ENCODE measurements around the gene LOXL3.

The LOXL3 gene

DNA sequence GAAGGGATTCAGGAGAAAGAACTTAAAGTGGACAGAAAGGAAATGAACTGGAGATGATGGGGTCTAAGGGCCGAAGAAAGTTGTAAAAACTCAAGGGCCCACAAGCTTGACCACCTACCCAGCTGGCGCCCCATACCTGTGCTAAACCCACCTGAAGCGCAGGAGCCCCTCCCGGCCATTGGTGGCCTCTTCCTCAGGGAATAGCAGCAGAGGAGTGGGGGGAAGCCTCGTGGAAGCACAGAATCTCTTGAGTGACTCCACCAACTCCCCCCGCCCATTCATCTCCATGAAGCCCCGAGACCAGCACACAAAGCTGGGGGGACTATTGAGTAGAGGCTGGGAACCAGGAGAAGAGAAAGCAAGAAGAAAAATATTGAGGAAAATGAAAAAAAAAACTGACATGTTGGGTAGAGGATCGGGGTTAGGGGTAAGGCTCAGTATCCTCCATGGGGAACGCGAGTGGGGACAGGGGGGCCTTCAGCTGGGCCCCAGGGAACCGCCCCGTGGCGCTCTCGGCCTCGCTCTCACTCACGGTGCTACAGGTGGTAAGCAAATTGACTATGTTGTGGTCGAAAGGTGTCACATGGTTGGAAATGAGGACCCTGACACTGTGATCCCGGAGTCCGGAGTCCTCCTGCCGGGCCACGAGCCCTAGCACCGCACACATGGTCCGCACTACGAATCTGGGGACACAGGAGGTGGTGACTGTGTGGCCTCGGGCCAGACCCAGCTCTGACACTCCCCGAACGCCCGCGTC is 25.0 kb downstream of the LOXL3 start:
- no peak for DNase-seq (ENCODE audit: low read depth in 2 of 2)

DNA sequence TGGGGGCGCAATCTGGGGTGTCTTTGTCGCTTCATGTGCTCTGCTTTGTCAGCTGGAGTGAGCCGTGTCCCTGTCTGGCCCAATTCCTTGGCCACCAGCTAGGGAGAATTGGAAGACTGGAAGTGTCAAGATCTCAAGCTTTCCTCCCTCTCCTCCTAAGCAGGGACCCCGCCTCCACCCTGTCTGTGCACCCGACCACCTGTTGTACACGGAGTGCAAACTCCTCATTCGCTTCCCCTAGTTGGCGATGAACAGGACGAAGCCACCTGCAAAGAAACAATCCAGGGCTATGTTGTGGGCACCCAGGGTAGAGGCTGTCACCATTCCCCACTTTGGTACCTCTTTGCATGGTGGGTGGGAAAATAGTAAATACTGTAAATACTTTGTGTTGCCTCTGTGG is 26.0 kb downstream of the LOXL3 start:
- no peak for DNase-seq (ENCODE audit: low read depth in 2 of 2)

DNA sequence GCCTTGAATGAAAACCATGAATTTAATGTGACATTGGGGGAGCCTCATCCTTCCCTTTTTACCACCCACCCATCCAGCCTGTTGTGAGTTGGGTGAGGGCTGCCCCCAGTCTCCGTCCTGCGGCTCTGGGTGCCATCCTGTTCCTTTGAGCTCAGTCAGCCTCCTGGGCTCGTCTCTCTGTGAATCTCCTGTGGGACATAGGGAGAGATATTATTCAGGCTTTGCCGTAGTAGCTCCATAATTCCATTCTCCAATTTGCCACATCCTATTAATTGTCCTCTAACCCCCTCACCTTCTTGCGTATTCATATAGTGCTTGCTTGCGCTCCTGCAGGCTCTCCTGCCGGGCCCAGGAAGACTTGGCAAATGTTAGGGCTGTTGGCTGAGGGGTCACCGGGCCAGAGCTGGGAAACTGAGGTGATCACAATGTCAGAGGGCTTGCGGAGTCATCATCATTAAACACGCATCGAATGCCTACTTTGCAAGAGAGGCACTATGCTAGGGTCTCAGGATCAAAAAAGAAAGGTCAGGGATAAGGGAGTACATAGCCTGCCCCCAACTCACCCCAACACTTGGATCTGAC is 27.0 kb downstream of the LOXL3 start:
- DNase-seq (ENCODE audit: low read depth in 2 of 2): no peak

DNA sequence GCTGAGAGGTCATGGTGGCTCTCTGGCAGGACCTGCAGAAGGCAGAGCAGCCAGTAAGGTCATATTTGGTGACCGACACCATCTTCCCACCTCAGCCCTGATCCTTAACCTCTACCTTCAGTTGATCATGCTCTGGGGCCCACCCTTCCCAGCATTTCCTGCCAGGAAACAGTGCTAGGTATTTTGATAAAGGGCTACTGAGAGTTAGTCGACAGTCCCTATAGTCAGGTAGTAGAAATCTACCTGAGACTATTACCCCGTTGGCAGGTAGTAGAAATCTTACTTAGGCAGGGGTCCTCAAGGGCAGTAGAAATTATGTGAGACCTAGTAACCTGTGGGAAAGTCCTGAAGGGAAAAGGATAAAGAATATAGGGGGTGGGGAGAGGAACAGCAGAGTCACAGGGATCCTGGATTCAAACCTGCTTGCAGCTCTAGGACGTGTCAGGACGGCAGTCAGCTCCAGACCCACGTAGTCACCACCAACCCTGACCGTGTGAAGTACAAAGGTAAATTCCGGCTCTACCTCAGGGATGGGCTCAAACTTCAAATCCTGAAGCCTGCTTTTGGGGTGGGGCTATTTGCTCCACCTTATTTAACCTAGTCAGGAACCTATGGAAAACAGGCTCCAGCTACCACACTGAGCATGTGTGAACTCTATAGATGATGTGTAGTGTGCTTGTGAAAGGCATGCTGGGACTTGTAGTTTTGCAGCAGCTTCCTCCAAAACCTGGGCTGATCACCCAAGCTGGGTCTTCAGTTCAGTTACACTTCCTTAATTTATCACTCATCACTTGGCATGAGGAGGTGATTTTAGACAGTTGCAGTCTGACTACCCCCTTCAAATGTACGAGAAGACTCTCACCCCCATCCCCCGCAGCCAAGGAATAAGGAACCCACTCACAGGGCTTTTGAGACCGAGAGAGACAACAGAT is 27.8 kb downstream of the LOXL3 start, which contains the start of gene DQX1:
TSS of gene DQX1 (minus strand) at position 515 of the 932 bp plus-strand sequence. CDS start at position 13, 502 bp downstream.
- DNase-seq (ENCODE audit: low read depth in 2 of 2): no peak

DNA sequence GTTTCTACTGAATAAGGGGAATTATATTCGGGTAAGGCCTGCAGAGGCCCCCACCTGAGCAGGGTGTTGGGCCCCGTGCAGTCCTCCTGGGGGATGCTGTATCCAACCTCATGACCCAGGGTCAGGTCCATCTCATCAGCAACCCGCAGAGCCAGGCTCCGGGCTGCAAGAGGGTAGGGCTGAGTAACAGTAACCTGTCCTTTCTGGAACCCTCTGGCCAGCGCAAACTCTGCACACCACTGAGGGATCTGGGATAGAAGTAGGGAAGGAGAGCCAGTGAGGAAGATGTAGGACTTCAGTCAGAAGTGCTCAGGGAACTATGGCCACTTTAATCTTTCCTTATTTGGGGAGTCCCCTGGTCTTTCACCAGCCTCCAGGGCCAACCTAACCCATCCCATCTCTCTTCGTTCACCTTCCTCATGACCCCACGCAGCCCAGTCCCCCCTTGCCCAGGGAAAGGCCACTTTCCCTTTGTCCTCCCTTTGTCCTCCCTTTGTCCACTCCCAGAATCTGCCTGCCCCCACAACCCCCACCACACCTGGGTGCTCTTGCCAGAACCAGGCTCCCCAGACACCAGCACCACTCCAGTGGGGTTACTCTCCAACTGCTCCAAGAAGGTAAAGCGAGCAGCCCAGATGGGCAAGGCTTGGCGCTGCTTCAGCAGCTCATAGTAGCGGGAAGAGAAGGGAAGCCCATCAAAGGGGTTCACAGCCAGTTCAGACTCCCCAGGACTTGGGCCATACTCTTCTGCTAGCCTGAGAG is 28.6 kb downstream of the LOXL3 start:
- DNase-seq (ENCODE audit: low read depth in 2 of 2): no peak

DNA sequence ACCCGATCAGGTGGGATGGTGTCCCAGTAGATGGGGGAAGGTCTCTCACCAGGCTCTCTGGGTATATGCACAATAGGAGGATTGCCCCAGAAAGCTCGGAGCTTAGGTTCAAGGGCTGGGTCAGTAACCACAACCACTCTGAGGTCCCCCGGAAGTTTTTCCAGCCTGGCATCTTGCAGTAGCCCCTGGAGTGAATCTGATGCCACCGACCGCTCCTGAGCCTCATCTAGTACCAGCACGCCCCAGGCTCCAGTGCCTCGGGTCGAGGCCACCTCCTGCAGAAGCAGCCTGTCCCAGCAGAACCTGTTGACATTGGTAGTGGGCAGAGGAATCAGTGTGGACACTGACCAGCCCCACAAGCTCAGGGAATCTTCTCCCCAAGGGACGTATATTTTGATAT is 29.7 kb downstream of the LOXL3 start:
- DNase-seq (ENCODE audit: low read depth in 2 of 2): no peak

DNA sequence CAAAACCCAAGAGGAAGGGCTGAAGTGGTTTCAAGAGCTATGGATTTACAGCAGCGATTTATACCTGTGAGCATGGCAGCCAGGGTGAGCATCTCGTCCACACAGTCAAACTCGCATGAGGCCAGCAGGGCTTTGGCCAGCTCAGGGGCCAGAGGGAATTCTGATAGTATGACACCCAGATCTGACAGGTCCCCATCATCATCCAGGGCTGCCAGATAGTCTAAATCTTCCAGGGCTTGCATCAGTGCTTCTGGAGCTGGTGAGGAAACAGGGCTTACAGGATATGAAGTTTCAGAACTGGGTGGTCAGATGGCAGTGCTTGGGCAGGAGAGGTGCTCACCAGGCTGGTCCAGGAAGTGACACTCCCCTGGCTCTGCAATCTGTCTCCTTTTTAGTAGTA is 31.2 kb downstream of the LOXL3 start:
- DNase-seq (ENCODE audit: low read depth in 2 of 2): no peak

DNA sequence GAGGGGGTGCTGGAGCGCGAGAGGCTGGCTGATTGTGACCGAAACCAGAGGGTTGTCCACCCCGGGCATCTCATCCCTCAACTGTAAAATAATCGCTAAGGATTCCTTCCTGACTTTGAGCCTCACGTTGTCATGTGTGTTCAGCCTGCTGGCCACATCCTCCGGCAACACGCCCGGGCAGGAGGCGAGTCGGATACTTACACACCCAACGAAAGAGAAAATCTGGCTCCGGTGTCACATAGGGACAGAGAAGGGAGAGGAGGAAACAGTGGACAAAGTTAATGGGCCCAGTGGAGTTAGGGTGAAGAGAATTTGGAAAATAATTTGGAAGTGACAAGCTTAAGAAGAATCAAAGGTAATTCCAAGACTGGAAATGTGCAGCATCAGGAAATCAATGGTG is 37.1 kb downstream of the LOXL3 start:
- no peak for DNase-seq (ENCODE audit: low read depth in 2 of 2)

DNA sequence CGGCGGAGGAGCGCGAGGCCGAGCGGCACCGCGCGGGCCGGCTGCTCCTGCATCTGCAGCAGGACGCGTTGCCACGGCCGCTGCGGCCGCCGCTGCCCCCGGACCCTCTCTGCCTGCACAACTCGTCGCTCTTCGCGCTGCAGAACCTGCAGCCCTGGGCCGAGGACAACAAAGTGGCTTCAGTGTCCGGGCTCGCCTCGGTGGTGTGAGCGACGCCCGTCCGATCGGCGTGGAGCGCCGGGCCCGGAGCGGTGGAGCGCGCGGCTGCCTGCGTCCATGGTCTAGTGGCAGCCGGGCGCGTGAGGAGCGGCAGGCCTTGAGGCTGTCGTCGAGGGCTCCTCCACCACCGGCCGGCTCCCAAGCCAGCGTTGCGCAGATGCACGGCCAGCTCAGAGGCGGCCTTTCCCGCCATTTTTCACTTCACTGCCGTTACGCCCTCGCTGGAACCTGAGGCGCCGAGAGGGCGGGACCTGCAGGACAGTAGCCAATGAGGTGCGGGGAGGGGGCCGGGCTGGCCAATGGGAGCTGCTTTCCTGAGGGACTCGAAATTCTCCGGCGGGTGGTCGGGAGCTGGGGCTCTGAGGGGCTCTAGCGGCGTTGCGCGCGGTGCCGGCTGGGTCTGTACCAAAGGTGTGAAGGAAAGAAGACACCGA is 37.6 kb downstream of the LOXL3 start:
- peak; percentile 46 to 74 for DNase-seq (ENCODE audit: low read depth in 2 of 2)

DNA sequence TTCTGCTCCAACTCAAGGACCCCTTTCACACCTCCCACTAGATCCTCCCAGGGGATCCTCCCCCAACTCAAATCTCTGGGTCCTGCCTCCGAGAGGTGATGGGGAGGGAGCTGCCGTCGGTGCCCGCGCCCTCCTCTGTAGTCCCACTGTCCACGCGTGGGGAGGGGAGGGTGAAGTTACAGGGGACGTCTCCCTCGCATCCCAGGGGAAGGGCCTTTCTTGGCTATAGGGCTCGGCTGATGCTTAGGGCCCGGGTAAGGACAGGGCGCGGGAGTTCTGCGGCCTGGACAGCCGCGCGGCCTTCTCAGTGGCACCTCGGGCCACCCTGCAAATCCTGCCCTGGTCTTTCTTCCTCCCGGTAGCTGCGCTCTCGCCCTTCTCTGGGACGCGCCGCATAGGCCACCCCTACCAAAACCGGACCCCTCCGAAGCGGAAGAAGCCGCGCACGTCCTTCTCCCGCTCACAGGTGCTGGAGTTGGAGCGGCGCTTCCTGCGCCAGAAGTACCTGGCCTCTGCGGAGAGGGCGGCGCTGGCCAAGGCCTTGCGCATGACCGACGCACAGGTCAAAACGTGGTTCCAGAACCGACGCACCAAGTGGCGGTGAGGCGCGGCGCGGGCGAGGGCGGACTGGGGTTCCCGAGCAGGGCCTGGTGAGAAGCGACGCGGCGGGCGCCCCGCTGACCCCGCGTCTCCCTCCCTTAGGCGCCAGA is 38.3 kb downstream of the LOXL3 start:
- no peak for DNase-seq (ENCODE audit: low read depth in 2 of 2)

DNA sequence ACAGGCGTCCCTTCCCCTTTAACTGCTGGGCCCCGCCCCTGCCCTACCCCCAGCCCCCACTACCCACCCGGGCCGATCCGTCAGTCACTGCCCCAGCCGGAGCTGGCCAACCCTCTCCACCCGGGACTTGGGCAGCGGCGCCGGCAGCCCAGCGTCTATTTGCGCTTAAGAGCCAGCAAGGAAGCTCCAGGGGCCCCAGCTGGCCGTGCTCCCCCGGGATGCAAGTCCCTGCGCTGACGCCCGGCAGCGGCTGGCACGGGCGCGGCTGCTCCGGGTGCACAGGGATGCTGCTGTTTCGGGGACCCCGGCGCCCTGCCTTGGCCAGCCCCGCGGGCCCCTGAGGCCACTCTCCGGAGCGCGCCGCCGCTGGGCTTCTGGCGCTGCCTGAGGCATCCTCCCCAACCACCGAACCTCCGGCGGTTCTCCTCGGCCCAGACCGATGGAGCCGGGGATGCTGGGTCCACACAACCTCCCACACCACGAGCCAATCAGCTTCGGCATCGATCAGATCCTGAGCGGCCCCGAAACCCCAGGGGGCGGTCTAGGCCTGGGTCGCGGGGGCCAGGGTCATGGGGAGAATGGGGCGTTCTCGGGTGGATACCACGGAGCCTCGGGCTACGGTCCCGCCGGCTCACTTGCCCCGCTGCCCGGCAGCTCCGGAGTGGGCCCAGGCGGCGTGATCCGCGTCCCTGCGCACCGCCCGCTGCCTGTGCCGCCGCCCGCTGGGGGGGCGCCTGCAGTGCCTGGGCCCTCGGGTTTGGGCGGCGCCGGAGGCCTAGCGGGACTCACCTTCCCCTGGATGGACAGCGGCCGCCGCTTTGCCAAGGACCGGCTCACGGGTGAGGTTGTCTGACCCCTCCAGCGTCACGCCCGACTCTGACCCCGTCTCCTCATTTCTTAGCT is 39.1 kb downstream of the LOXL3 start, which contains the start of gene TLX2:
TSS of gene TLX2 (plus strand) at position 83 of the 903 bp plus-strand sequence. CDS start at position 440, 357 bp downstream.
- no peak for DNase-seq (ENCODE audit: low read depth in 2 of 2)

DNA sequence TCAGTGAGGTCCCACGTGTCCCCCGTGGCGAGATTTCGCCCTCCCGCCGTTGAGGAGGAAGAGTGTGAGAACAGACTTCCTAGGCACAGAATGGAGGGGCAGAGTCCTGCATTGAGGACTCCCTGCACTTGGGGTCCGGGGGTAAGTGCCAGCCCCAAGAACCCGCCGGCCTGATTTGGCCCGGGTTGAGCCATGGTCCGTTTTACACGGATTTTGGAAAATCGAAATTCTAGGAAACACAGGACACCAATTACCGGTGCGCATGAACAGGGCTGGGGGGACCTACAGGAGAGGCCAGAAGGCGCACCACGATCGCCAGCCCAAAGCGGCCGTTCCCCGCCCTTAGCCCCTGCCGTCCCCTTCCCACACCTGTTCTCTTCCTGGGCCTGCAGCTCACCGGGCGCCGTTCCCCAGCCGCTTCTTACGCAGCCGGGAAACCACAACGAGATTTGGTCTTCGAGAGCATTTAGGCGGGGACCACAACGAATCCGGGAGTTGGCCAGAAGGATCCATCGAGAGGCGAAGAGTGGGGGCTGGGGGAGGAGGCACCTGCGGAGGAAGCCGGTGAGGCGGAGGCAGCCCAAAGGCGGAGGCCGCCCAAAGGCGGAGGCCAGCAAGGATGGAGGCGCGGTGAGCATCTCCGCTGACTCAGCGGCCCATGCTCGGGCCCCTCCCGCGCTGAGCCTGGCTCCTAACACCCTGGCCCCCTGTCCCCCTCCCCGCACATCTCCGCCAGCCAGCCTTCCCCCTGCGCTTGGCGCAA is 40.0 kb downstream of the LOXL3 start:
- DNase-seq (ENCODE audit: low read depth in 2 of 2): no peak

DNA sequence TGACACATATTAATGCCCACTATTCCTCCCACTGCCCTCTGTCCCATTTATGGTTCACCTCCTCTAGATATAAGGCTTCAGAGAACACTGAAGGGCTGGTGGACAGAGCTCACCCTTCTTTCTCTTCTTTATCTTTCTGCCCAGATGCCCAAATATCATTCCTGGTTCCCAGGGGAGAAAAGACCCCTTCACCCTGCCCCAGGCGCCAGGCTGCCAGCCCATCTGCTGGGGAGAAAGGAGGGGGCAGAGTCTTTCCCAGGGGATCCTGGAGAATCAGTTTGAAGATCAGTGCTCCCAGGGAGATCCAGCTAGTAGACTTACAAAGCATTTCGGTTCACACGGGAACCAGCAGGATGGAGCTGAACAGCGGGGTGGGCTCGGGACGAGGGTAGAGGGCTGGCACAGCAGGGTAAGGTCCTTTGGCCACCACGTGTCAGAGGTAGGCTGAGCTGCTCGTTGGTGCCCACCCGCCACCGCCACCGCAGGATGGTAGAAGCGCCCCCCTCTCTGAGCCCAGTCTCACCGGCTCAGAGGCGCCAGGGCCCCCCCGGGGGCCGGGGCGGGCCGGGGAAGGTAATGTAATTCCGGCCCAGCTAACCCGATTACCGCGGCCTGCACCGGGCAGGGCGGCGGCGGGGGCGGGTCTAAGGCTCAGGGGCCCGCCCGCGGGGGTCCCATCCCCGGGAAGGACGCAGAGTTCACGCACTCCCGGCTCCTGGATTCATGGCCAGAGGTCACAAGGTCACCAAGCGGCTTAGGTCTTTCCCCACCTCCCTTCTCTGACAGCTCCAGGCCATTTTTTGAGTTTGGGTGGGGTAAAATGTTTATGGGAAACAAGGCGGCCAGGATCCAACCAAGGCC is 40.8 kb downstream of the LOXL3 start:
- DNase-seq (ENCODE audit: low read depth in 2 of 2): no peak

DNA sequence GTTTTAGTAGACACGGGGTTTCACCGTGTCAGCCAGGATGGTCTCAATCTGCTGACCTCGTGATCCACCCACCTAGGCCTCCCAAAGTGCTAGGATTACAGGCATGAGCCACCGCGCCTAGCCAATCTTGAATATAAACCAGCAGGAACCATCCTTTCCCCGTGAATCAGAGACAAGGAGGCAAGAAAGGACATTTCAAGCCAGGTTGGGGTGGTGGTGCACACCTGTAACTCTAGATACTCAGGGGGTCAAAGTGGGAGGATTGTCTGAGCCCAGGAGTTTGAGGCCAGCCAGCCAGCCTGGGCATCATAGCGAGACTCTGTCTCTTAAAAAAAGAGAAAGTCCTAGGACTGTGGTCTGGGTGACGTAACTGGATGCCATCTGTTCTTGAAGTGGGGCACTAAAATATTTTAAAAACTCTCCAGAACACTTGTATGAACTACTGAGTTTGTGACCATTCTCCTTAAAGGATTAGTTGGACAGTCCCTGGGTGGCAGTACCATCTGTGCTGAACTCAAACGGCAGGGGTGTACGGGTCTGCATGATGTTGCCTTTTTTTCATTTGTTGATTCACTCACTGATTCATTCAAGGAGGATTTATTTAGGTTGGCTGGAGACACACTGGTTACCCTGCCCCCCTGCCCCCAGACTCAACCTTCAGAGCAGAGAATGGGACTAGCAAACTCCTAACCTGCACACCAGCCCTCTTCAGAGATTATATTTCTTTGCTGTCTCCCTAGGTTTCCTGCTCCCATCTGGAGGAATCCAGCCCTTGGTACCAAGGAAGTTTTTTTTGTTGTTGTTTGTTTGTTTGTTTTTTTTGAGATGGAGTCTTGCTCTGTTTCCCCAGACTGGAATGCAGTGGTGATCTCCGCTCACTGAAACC is 42.4 kb downstream of the LOXL3 start:
- DNase-seq (ENCODE audit: low read depth in 2 of 2): no peak

DNA sequence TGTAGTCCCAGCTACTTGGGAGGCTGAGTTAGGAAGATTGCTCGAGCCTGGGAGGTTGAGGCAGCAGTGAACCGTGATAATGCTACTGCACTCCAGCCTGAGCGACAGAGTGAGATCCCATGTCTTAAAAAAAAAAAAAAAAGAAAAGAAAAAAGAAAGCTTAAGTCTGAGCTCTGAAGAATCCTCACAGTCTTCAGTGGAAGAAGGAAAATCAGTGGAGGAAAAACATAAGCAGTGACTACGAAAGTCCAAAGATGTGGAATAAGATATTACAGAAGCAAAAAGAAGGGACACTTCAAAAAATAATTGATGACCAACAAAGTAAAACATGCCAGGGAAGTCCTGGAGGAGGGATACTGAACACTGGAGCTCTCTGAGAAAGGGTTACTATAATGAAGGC is 43.5 kb downstream of the LOXL3 start:
- DNase-seq (ENCODE audit: low read depth in 2 of 2): no peak

DNA sequence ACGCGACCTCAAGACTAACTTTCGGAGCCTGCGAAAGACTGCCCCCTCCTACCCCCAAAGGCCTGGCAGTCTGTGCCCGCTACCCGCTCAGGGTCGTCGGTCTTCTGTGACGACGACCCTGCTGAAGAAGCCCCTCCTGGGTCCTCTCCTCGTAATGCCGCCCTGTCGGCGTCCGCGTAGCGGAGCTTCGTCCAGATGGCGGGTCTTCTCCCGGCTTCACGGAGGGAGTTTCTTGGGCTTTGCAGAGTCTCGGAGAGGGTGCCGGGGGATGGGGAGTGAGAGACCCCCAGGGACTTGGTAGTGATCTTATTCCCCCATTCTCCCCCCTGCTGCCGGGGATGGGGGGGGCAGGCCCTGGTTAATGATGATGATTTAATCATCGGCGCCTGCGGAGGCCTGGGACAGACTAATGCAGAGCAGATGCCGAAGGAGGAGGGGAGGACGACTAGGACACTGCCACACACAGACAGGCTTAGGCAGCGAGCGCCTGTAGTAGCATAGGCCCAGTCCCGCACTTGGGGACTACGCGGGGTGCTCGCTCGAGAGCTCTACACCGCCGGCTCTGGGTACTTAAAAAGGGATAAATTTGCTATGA is 45.7 kb downstream of the LOXL3 start:
- no peak for DNase-seq (ENCODE audit: low read depth in 2 of 2)

All from stimulated activated CD4-positive, alpha-beta T cell treated with anti-CD3 and anti-CD28 coated beads, Interleukin-1b, Interleukin-23, amount 100 ng/mL, for 1 hour (primary cell).